GM21390 (cell line): ENCODE results near the gene RBM47.
"Not testable (repeated sequence)": the region's sequence is repeated elsewhere in the genome, so short reads cannot be mapped to it uniquely, and the experiment has no call there.

Experiments used
- ATAC-seq: cut with Tn5 transposase; IDR thresholded peaks from one replicate; pipeline ENCODE4 v1.9.1; 2021; ENCODE audit not compliant: unreplicated experiment

RBM47 gene

GRCh38 chr4:40544221-40544620, 85.4 kb downstream of the RBM47 start:
- ATAC-seq = no peak

DNA sequence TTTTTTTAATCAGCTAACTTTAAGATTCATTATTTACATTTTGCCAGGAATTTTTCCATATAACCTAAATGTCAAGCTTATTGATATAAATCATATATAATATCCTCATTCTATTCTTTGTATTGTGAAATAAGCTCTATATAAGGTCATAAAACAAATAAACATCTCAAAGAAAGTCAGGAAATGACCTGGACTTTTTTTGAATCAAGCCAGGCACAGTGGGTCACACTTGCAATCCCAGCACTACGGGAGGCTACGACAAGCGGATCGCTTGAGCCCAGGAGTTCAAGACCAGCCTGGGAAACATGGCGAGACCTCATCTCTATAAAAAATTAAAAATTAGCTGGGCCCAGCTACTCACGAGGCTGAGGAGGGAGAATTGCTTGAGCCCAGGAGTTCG, 88.9 kb downstream of the RBM47 start:
- no peak for ATAC-seq

GRCh38 chr4:40536032-40536431, 93.6 kb downstream of the RBM47 start:
- peak; percentile 70 for ATAC-seq

- no peak for ATAC-seq
Observed at GRCh38 chr4:40531636-40532023, 98.0 kb downstream of the RBM47 start.

DNA sequence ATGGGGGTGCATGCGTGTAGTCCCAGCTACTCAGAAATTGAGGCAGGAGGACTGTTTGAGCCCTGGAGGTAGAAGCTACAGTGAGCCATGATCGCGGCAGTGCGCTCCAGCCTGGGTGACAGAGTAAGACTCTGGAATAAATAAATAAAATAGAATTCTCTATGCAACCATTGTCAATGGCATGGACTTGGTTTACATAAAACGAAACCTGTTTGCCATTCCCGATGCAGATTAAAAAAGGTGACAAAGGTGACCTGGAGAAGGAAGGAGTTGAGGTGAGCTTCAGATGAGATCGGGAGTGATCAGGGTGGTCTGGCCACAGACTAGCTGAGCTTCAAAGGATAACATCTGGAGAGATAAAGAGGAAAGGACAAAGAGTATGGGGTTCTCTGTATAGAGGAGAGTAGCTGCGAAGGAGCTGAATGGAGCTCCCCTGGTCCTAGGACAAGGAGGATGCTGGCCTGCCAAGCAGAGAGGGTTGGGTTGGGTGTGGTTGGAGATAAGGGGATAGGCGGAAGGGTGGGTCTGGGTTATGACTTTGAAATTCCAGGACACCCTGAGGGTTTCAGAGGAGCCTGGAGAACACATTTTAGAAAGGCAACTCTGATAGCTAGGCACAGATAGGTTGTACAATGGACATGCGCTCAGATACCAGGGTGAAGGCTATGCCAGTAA, 98.6 kb downstream of the RBM47 start:
- no peak for ATAC-seq

DNA sequence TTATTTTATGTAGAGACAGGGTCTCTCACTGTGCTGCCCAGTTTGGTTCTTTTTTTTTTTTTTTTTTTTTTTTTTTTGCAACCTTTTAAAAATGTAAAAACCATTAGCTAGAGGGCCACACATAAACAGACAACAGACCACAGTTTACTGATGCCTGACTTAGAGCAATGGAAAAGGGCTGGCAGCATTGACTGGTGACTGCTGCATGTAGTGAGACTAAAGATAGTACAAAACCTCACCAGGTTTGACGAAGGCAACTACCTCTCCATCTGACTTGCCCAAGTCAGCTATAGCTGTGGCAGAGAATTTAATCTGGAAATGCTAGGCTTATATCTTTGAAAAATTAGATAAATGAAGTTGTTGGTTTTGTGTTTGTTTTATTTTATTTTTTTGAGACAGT, 102.9 kb downstream of the RBM47 start:
- no peak for ATAC-seq

DNA sequence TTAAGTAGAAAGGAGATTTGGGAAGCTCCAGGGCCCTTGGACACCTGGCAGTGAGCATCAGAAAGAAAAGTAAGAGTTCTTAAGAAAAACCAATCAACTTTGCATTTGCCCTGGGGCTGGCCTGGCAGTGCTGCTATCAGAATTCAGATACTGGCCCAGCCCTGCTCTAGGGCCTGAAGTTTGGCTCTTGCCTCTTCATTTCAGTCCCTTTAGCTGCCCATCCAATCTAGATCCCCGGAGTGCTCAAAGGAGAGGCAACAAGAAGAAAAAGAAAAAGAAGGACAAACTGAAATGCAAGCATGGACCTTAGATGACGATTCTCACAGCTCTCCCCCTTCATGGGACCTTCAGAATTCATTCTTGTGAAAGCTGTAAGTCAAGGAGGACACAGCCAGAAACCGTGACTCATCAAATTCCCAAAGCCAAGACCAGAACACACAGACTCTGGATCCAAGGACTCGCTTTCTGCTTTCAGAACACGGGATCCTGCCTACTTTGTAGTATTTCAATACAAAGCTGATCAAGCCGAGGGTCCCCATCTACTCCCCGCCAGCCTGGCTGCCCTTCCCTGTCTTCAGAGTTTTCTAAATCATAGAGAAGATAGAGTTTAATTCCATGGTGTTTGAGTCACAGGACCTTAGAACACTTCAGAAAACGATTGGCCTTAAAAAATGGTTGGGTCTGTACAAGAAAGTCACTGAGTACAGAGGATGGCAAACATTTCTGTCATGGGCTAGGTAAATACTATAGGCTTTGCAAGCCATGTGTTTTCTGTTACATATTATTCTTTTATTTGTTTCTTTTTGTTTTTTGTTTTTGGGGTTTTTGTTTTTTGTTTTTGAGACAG, 103.7 kb downstream of the RBM47 start:
- ATAC-seq = no peak

- ATAC-seq = no peak
Observed at GRCh38 chr4:40524366-40525041, 105.2 kb downstream of the RBM47 start.

DNA sequence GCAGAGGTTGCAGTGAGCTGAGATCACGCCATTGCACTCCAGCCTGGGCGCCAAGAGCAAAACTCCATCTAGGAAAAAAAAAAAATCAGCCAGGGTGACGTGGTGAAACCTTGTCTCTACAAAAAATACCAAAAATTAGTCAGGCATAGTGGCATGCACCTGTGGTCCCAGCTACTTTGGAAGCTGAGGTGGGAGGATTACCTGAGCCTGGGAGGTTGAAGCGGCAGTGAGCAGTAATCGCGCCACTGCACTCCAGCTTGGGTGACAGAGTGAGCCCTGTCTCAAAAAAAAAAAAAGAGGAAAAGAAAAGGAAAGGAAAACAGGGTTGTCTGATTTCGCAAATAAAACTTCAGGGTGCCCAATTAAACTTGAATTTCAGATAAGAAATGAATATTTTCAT, 106.1 kb downstream of the RBM47 start:
- no peak for ATAC-seq

- ATAC-seq = no peak
Observed at GRCh38 chr4:40521957-40522356, 107.7 kb downstream of the RBM47 start.

DNA sequence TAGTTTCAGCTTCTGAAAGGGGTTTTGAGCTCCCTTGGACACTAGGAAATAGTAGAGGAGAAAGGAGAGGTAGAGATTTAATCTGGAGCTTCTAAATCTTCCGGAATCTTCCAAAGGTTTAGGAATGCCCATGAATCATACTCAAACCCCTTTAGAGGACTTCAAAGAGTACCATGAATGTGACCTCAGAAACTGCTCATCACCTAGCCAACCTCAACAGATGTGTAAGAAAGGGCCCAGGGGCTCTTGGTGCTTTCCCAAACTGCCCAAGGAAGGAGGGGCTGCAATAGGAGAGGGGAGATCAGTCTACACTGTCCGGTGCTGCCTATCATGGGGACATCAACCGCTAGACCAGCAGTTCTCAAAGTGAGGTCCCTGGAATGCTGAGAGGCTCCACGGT, 109.1 kb downstream of the RBM47 start:
- no peak for ATAC-seq

- ATAC-seq = not testable (repeated sequence)
Observed at GRCh38 chr4:40517081-40517480, 112.6 kb downstream of the RBM47 start.

DNA sequence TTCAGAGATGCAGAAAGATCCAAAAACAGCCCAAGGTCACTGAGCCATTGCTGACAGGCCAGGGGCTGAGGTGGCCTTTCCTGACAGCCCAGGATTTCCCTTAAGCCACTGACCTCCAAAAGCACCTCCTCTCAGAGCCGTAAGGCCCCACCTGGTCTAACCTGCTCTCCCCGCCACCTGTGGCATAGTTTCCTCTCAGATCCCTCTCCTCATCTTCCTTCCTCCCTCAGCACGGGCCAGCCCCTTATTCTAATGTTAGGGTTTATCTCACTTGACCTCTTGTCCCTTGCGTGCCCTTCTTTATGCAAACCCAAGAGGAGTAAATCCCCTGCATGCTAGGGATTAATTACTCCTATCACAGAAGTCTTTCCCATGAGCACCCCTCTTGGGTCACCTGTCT, 113.0 kb downstream of the RBM47 start:
- ATAC-seq = no peak

DNA sequence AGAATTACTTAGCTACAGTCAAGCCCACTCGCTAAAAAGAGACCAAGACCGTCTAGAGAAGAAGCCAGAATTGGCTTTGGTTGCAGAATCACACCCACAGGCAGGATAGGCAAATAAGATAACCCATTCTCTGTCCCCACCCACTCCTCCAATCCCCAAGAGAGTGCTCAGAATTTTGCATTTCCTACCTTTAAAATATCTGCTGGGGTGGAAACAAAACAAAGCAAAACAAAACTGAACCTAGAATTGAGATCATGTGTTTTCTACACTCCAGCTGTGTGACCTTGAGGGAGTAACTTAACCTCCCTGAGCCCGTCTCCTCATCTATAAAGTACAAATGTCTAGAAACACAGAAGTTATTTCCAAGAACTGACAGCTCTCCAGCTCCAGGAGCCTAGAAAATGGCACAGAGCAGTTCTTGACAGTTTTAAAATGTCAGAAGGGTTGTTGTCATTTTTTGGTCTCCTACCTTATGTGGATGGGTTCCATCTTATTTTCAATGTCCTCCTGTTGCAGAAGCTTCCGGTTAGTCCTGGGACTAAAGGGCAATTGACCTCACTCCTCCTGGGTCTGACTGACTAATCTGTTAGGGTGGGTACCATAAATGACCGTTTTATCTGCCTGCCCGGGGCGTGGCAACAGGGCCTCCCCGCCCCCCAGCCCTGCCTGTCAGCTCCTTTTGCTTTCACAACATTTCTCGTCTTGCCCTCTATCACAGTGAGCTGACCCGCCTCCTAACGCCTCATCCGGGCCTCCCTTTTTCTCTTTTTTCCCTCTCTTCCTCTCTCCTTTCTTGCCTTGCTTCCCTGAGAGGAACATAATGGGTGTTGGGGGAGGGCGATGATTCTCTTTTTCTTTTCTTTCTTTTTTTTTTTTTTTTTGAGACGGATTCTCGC, 114.0 kb downstream of the RBM47 start:
- ATAC-seq = peak; percentile 88

DNA sequence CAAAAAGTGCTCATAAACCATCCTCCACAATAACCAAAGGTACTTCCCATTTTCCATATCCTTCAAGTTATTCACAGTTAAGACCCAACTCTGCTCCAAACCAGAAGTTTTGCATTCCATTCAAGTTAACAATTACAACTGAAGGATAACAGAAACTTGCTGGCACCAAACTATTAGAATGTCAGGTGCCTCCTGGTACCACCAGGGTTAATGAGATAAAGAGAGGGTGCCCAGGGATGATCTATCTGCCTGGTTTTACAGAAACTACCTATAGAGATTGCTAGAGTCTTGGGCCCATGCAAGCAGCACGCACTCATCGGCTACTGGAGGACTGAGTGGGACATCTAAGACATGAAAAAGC, 114.6 kb downstream of the RBM47 start:
- ATAC-seq = no peak

DNA sequence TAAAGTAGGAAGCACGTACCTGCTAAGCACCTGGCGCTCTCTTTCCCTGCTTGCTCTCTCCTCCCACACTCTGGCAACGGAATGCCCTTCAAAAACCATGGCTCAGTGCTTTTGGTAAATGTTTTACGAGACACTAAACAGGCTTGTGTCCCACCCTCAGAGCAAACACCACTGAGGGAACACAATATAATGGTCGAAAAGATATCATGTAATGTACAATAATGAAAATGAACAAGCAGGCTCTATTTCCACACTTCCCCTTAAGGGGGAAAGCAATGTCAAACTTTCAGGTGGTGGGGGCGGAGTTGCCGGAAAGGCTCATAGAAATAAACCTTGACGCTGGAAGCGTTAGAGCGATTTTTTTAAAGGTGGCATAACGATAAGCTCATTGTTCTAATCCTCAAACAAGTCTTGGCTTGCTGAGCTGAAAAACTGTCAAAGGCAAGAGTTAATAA, 115.1 kb downstream of the RBM47 start:
- ATAC-seq = no peak

- no peak for ATAC-seq
Observed at GRCh38 chr4:40511036-40511614, 118.5 kb downstream of the RBM47 start.

DNA sequence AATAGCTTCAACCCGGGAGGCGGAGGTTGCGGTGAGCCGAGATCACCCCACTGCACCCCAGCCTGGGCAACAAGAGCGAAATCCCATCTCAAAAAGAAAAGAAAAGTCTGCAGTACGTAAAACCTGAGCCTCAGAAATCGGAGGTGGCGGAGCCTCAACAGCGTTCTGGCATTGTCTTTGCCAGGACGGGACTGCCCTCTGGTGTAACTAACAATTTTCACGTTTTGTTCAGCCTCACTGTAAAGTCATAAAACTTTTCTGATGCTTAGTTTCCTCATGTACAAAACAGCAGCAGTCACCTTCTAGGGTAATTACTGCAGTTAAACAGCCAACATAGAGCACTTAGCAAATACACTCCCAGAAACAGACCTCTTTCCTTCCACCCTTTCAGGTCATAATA, 121.7 kb downstream of the RBM47 start:
- no peak for ATAC-seq

DNA sequence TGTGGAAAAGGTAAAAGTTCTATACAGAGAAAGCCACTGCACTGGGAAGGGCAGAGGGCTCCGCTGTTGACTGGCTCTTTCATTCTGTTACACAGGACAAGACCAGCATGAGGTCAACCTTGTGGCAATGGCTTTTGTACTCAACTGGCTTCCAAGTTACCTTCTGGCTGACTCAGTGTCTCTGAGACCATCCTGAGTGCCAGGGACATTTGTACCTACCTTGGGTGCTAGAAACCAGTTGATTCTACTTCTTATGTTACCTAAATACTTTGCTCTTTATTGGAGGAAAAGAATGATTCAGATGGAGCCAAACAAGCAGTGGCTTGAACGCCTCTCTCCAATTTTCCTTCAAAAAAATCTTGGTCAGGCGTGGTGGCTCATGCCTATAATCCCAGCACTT, 123.2 kb downstream of the RBM47 start:
- ATAC-seq = no peak

GRCh38 chr4:40506066-40506465, 123.6 kb downstream of the RBM47 start:
- no peak for ATAC-seq

- peak; percentile 68 for ATAC-seq
Observed at GRCh38 chr4:40502934-40503333, 126.7 kb downstream of the RBM47 start.
